GM21367 (cell line): ENCODE measurements around the gene TGM4.
A peak's percentile ranks its signal among the peaks of the same experiment; 100 is the strongest.

Experiments used
- ATAC-seq: cut with Tn5 transposase; IDR thresholded peaks from one replicate; pipeline ENCODE4 v1.9.1; 2021; ENCODE audit not compliant: unreplicated experiment

The TGM4 gene

DNA sequence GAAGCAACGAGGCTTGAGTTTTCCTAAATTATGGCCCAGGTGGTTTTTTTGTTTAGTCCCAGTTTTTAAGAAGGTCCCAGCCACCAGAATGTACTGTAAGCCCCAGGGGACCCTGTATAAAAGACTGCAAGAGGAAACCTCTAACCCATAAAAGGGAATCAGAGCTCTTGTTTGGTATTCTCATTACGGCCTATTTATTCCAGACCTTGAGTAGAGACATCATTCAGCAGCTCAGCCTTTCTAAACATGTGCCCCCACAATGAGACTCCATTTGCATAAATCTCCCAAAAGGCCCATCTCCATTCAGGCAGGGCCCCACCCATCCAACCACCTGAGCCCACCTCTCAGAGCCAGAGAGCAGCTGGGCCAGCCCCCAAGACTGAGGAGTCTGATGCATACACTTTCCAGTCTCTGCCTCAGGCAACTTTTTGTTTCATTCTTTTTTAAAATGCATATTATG, 75.9 kb downstream of the TGM4 start:
- no peak for ATAC-seq

GRCh38 chr3:44952689-44953088, 78.3 kb downstream of the TGM4 start:
- no peak for ATAC-seq

GRCh38 chr3:44954304-44954703, 79.9 kb downstream of the TGM4 start:
- ATAC-seq = no peak

GRCh38 chr3:44954962-44955361, 80.6 kb downstream of the TGM4 start:
- peak; percentile 52 for ATAC-seq

- ATAC-seq = no peak
Observed at GRCh38 chr3:44955917-44956316, 81.5 kb downstream of the TGM4 start.

DNA sequence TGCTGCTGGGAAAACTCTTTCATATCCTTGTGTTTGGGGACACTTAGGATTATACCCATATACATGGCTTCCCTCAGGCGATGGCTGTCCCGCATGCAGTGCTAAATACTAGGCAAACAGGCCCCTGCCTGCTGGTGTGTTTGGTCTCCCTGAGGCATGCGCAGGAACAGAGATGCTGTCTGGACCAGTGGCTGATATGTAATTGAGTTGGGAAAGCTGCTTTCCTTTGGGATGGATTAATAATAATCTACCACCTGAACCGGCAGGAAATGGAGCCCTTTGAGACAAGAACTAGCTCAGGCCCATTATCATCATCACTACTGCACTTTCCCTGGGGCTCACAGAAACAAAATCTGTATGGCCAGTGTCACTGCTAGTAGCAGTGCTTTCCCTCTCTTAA, 83.6 kb downstream of the TGM4 start:
- ATAC-seq = no peak

DNA sequence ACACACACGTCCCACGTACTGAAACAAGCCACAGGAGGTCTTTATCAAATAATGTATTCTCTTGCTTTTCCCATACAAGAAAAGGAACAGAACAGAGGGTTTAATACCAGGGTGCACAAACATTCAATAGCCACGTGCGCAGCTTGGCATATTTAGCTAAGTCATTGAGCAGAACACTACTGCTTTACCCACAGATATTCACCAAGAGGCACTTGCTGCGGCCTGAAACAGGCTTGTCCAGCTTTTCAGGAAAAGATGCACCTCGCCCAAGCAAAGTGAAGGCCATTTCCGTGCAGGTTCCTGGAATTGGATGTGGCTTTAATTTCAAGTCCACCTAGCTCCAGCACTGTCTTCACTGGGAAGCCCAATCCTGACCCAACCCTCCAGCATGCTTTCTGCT, 84.0 kb downstream of the TGM4 start:
- ATAC-seq = no peak

- ATAC-seq = no peak
Observed at GRCh38 chr3:44960387-44961026, 86.1 kb downstream of the TGM4 start.

DNA sequence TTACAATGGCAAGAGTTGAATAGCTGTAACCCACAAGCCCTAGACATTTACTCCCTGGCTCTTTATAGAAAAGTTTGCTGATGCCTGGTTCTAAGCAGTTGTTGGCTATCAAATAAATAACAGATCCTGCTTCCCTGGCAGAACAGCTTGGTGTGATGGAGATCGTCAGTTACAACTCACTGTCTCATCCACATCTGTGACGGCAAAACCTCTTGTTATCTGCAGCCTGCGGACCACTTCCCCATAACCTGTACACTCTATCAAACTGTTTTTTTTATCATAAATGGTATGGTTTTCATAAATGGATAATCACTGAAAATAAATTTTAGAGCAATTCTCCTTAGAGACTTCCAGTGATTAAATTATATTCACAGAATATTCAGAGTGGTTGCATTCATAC, 87.5 kb downstream of the TGM4 start:
- no peak for ATAC-seq

DNA sequence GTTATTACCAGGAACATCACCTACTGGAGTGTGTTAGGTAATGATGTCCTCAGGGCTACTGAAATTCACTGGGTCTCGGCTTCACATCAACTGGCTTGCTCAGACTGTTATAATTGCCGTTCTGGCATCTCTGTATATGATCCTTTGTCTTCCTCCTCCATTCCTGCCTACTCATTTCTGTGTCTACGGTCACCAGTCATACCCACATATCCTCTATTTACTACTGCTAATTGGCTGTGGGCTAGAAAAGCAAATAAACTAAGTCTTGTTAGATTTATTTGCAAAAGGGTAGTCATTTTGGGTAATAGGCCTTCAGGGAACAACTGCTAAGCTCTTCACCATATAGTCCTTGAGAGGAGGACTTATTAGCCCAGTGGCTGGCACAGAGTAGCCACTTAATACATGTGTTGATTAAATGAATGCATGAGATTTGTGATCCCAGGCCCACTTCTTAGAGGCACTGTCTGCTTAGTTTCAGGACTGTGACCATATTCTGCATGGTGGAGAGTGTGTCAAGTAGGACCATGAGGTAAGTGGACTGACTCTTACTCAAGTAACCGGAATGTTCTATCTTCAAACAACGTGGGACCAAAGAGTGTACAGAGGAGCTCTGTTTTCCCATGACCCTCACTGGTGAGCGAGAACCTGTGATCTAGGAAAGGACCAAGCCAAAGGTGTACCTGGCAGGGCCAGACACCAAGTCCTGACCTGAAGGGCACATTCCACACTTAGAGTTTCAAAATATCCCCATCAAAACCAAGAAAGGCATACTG, 88.4 kb downstream of the TGM4 start:
- ATAC-seq = no peak

DNA sequence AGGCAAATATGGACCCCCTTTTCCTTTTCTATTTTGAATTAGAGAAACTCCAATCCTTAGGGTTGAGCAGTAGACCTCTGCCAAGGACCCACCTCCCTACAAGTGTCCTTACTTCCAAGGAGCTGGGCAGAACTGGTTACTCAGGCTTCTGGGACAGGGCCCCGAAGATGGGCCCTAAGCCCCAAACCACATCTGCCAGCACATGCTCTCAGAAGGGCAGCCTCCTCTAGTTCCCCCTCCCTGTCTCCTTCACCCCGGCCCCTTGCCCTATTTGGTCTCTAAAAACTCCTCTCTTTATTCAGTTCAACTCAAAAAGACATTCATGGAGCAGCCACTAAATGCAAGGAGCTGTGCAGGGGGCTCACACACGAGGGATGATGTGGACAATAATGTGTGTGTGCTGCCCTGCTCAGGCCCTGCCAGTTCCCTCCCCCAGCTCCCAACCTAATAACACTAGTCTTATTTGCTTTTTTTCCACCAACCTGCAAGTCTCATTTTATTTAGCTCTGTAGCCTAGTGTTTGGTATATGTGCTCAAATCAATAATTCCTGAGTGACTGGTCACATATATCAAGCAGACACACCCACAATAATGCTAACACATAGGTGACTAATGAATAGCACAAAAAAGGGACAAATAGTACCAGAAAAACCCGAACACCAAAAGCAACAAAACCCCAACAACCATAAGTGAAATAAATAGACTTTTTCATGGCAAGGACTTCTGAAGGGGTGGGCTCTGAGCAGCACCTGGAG, 89.3 kb downstream of the TGM4 start:
- no peak for ATAC-seq
